WTC11 (cell line): ENCODE results near the gene SNX6. TPM values are rescaled to one million over a fixed set of nuclear protein-coding genes. Genes with fewer than 3 reads are reported as not detected.

Source experiments
- ARID4B ChIP-seq: sonication (generic); formaldehyde crosslinking; IDR thresholded peaks from 2 replicates; pipeline ENCODE4 v1.8.0; 2023; ENCODE audit warnings: missing genetic modification reagents, mild to moderate bottlenecking, borderline replicate concordance
- CREM ChIP-seq: sonication (generic); formaldehyde crosslinking; IDR thresholded peaks from 2 replicates; pipeline ENCODE4 v1.8.1; 2022; ENCODE audit warnings: mild to moderate bottlenecking, missing genetic modification reagents, moderate library complexity
- ESRRA ChIP-seq: sonication (generic); formaldehyde crosslinking; IDR thresholded peaks from 2 replicates; pipeline ENCODE4 v1.8.1; 2022; ENCODE audit warnings: mild to moderate bottlenecking, missing genetic modification reagents, borderline replicate concordance
- FOXJ3 ChIP-seq: sonication (generic); formaldehyde crosslinking; IDR thresholded peaks from 2 replicates; pipeline ENCODE4 v1.9.0; 2021; ENCODE audit warnings: missing genetic modification reagents, mild to moderate bottlenecking, borderline replicate concordance
- FOXP1 ChIP-seq: sonication (generic); formaldehyde crosslinking; IDR thresholded peaks from 2 replicates; pipeline ENCODE4 v1.8.0; 2022; ENCODE audit warnings: missing genetic modification reagents, mild to moderate bottlenecking, moderate library complexity, borderline replicate concordance
- JAZF1 ChIP-seq: fragments of 250-450 bp; sonication (Bioruptor Pico); IDR thresholded peaks from 2 replicates; pipeline ENCODE4 v1.9.0; 2021; ENCODE audit warnings: moderate library complexity, mild to moderate bottlenecking, inconsistent platforms
- RORB ChIP-seq: fragments of 250-450 bp; sonication (Bioruptor Pico); IDR thresholded peaks from 2 replicates; pipeline ENCODE4 v1.9.0; 2021; ENCODE audit warnings: mild to moderate bottlenecking
- SOX15 ChIP-seq: fragments of 250-450 bp; sonication (Bioruptor Pico); IDR thresholded peaks from 2 replicates; pipeline ENCODE4 v1.9.0; 2021; ENCODE audit warnings: mild to moderate bottlenecking
- SP1 ChIP-seq: sonication (generic); formaldehyde crosslinking; conservative IDR thresholded peaks from 2 replicates; pipeline ENCODE4 v1.8.1; 2022; ENCODE audit warnings: missing genetic modification reagents
- TCF7 ChIP-seq: sonication (generic); formaldehyde crosslinking; IDR thresholded peaks from 2 replicates; pipeline ENCODE4 v1.8.0; 2022; ENCODE audit warnings: mild to moderate bottlenecking, low read depth, missing genetic modification reagents, moderate library complexity
- USF2 ChIP-seq: sonication (generic); formaldehyde crosslinking; IDR thresholded peaks from 2 replicates; pipeline ENCODE4 v1.8.1; 2023; ENCODE audit warnings: mild to moderate bottlenecking, missing genetic modification reagents, moderate library complexity
- ZBTB43 ChIP-seq: sonication (generic); formaldehyde crosslinking; IDR thresholded peaks from 2 replicates; pipeline ENCODE4 v1.8.1; 2023; ENCODE audit warnings: mild to moderate bottlenecking, missing genetic modification reagents
- ZMAT4 ChIP-seq: fragments of 250-450 bp; sonication (Bioruptor Pico); IDR thresholded peaks from 2 replicates; pipeline ENCODE4 v1.9.0; 2021; ENCODE audit warnings: mild to moderate bottlenecking
- ZNF281 ChIP-seq: sonication (generic); formaldehyde crosslinking; IDR thresholded peaks from 2 replicates; pipeline ENCODE4 v1.8.0; 2023; ENCODE audit warnings: mild to moderate bottlenecking, missing genetic modification reagents
- ZNF317 ChIP-seq: sonication (generic); formaldehyde crosslinking; IDR thresholded peaks from 2 replicates; pipeline ENCODE4 v1.8.1; 2023; ENCODE audit warnings: low read depth, mild to moderate bottlenecking, moderate library complexity, missing genetic modification reagents, borderline replicate concordance
- ZNF416 ChIP-seq: fragments of 250-450 bp; sonication (Bioruptor Pico); IDR thresholded peaks from 2 replicates; pipeline ENCODE4 v1.9.0; 2021; ENCODE audit warnings: mild to moderate bottlenecking, inconsistent platforms
- ZNF423 ChIP-seq: fragments of 250-450 bp; sonication (Bioruptor Pico); IDR thresholded peaks from 2 replicates; pipeline ENCODE4 v2.1.2; 2022; ENCODE audit warnings: mild to moderate bottlenecking, moderate library complexity
- ZNF425 ChIP-seq: fragments of 250-450 bp; sonication (Bioruptor Pico); conservative IDR thresholded peaks from 2 replicates; pipeline ENCODE4 v1.9.0; 2021; ENCODE audit warnings: mild to moderate bottlenecking
- total RNA-seq: library from RNA; stranded (reverse); gene quantifications from 3 replicates; pipeline ENCODE4 v1.2.3, GENCODE V29; 2021

SNX6 gene
- total RNA-seq, 1 experiment from 2014 or later, result 51.3 TPM

- TF ChIP-seq FOXJ3 (CRISPR knock-in tag) (no peak), ZNF423 (no peak), RORB (CRISPR knock-in tag) (no peak), ZNF281 (CRISPR knock-in tag) (peak; percentile 48; the same call in 1 of the 2 replicates), ZMAT4 (CRISPR knock-in tag) (no peak), ZNF416 (no peak), TCF7 (CRISPR knock-in tag) (no peak), USF2 (no peak; the same call in 1 of the 2 replicates), ZNF317 (CRISPR knock-in tag) (no peak), ZNF425 (CRISPR knock-in tag) (no peak), SOX15 (CRISPR knock-in tag) (no peak), FOXP1 (CRISPR knock-in tag) (peak; percentile 59; the same call in 1 of the 2 replicates), SP1 (CRISPR knock-in tag) (0 out of 2 replicates have a peak, but pooled peaks have one; percentile 64), ARID4B (no peak), ZBTB43 (CRISPR knock-in tag) (peak; percentile 79; the same call in 1 of the 2 replicates), ESRRA (CRISPR knock-in tag) (peak; percentile 68; the same call in 1 of the 2 replicates), CREM (no peak), JAZF1 (CRISPR knock-in tag) (no peak)
Observed at GRCh38 chr14:34629657-34630529, at the start of gene SNX6 (continued).
